Endothelial cell (in vitro differentiated cells): ENCODE results near the gene ABHD13. TPM values are rescaled to one million over a fixed set of nuclear protein-coding genes. Genes with fewer than 3 reads are reported as not detected.

ENCODE experiments used
- DNase-seq: peaks from one replicate; pipeline ENCODE4 v3.0.0; 2021; ENCODE audit warnings: low spot score
- H3K27ac Mint-ChIP-seq: one replicate; pipeline ENCODE4 v1.8.0; 2021; ENCODE audit warnings: mixed read lengths, inconsistent platforms; ENCODE audit not compliant: unreplicated experiment
- H3K27me3 Mint-ChIP-seq: one replicate; pipeline ENCODE4 v1.8.0; 2021; ENCODE audit warnings: mild to moderate bottlenecking, moderate library complexity, mixed read lengths, inconsistent platforms; ENCODE audit not compliant: unreplicated experiment
- H3K36me3 Mint-ChIP-seq: one replicate; pipeline ENCODE4 v1.8.0; 2021; ENCODE audit warnings: mild to moderate bottlenecking, low read depth, mixed read lengths, inconsistent platforms; ENCODE audit not compliant: unreplicated experiment
- H3K4me1 Mint-ChIP-seq: one replicate; pipeline ENCODE4 v1.8.0; 2021; ENCODE audit warnings: mild to moderate bottlenecking, mixed read lengths, inconsistent platforms; ENCODE audit not compliant: unreplicated experiment
- H3K4me3 Mint-ChIP-seq: one replicate; pipeline ENCODE4 v1.8.0; 2021; ENCODE audit warnings: mild to moderate bottlenecking, mixed read lengths, inconsistent platforms; ENCODE audit not compliant: unreplicated experiment
- H3K9me3 Mint-ChIP-seq: one replicate; pipeline ENCODE4 v1.8.0; 2021; ENCODE audit warnings: mixed read lengths, inconsistent platforms; ENCODE audit not compliant: unreplicated experiment
- CTCF ChIP-seq: fragments of 200-600 bp; sonication (generic); IDR thresholded peaks from one replicate; pipeline ENCODE4 v1.5.0; 2021; ENCODE audit warnings: antibody characterized with exemption; ENCODE audit not compliant: unreplicated experiment
- total RNA-seq: library from RNA; stranded (reverse); fragmentation: NEBNext Ultra II Directional; extraction: Animal tissue kit (Norgen Biotek cat#: 25700); gene quantifications from one replicate; pipeline ENCODE4 v1.2.1, GENCODE V29; 2021; ENCODE audit not compliant: unreplicated experiment

ABHD13 gene
- total RNA-seq, 1 donor from 2014 or later: 8.5 TPM

DNA sequence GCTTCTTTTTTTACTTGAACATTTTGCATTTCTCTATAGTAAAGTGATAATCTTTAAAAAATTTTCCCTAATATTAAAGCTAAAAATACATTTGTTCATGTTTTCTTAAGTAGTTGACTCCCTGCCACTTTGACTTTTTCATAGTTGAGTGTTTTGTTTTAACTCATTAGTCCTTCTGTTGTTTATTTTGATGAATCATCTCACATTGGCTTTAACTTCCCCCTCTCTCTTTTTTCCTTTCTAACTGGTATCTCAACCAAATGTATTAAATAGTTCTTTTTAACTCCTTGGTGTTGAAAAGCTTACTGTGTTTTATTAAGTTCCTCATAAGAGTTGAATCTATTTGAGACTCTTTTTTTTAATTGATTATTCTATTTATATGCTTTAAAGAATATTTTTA, 54.1 kb downstream of the ABHD13 start:
- H3K4me3 Mint-ChIP-seq: no peak overlapping the region
- no peak for DNase-seq

DNA sequence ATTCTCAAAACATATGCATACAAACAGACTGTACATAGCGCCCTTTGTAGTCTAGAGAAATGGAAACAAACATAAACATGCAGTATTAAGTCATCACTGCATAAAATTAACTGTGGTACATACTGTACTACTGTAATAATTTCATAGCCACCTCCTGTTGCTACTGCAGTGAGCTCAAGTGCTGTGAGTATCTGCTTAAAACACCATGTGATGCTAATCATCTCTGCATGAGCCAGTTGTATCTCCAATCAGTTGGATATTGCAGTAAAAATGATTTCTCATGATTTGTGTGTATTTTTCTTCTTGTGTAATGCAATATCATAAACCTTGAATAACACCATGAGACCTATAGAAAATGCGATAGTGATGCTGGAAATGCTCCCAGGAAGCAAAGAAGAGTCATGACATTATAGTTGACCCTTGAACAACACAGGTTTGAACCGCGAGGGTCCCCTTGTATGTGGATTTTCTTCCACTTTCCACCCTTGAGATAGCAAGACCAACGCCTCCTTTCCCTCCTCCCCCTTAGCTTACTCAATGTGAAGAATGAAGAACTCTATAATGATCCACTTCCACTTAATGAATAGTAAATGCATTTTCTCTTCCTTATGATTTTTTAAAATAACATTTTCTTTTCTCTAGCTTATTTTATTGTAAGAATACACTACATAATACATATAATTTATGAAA, 55.4 kb downstream of the ABHD13 start:
- peaks cover 8% of the 10 kb centered on the region for H3K4me1 Mint-ChIP-seq
- TF ChIP-seq CTCF: no peak
- H3K27ac Mint-ChIP-seq: no peak overlapping the region
- no peak overlapping the region for H3K4me3 Mint-ChIP-seq
- no peaks in the 10 kb centered on the region for H3K27me3 Mint-ChIP-seq
- H3K9me3 Mint-ChIP-seq: no peaks in the 10 kb centered on the region
- no peaks in the 10 kb centered on the region for H3K36me3 Mint-ChIP-seq
- no peak for DNase-seq

More for the DNA sequence above, 54.1 kb downstream of the ABHD13 start:
- Mint-ChIP-seq H3K27me3 (no peaks in the 10 kb centered on the region), H3K4me1 (peaks cover 8% of the 10 kb centered on the region), H3K27ac (no peak overlapping the region), H3K9me3 (no peaks in the 10 kb centered on the region), H3K36me3 (no peaks in the 10 kb centered on the region)
- no peak for TF ChIP-seq CTCF

DNA sequence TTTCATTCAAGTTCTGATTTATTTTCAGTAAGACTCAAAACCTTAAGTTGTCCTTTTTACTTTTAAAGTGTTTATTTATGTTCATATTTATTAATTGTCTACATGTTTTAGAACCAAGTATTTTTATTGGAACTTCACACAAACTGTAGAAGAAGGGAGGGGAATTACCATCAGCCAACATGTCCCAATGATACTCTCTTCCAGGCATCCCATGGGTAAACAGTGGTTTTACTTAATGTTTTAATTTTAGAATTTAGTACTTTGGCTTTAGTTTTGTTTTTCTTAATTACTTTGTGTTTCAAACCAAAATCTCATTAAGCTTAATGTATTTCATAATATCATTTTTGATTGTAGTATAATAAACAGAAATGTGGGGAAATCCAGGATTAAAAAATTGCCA, 56.5 kb downstream of the ABHD13 start:
- H3K4me3 Mint-ChIP-seq: no peak overlapping the region
- peaks cover 3% of the 10 kb centered on the region for H3K27me3 Mint-ChIP-seq
- no peak overlapping the region for H3K27ac Mint-ChIP-seq
- TF ChIP-seq CTCF: no peak
- no peaks in the 10 kb centered on the region for H3K36me3 Mint-ChIP-seq
- H3K9me3 Mint-ChIP-seq: no peaks in the 10 kb centered on the region
- DNase-seq: no peak
- peaks cover 2% of the 10 kb centered on the region for H3K4me1 Mint-ChIP-seq

DNA sequence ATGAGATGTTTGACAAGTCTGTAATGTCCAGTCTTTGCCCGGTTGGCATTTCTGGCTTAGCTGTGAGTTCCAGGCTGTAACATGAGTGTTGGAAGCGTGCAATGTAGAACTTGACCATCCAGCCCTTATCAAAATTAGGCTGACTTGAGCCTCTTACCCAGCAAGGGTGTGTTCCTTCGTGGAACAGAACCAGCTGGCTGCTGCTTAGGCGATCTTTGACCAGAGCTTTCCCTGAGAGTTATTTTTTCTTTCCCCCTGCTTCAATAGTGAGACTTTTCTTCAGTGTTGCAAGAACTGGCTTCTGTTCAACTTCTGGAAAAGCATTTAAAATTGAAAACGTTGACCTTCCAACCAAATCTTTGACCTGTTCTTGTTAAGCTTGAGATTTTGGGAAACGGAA, 57.9 kb downstream of the ABHD13 start:
- TF ChIP-seq CTCF: no peak
- Mint-ChIP-seq H3K36me3 (no peaks in the 10 kb centered on the region), H3K9me3 (no peaks in the 10 kb centered on the region), H3K27me3 (peaks cover 3% of the 10 kb centered on the region), H3K4me3 (no peak overlapping the region), H3K4me1 (no peaks in the 10 kb centered on the region), H3K27ac (no peak overlapping the region)
- no peak for DNase-seq

GRCh38 chr13:108278466-108278865, 60.3 kb downstream of the ABHD13 start:
- no peak for TF ChIP-seq CTCF
- Mint-ChIP-seq H3K9me3 (no peaks in the 10 kb centered on the region), H3K27ac (peak overlapping the region; percentile 3), H3K4me1 (no peaks in the 10 kb centered on the region), H3K36me3 (no peaks in the 10 kb centered on the region), H3K4me3 (no peak overlapping the region), H3K27me3 (peaks cover 3% of the 10 kb centered on the region)
- no peak for DNase-seq
